GOT3 (cell line): ENCODE data around the gene KISS1R.
A peak's percentile ranks its signal among the peaks of the same experiment; 100 is the strongest.
"Not testable (repeated sequence)": the region's sequence is repeated elsewhere in the genome, so short reads cannot be mapped to it uniquely, and the experiment has no call there.

Experiments used
- DNase-seq: peaks from one replicate; lab custom pipeline; 2025; ENCODE audit warnings: mixed read lengths; lab: John Stamatoyannopoulos, UW

KISS1R gene

DNA sequence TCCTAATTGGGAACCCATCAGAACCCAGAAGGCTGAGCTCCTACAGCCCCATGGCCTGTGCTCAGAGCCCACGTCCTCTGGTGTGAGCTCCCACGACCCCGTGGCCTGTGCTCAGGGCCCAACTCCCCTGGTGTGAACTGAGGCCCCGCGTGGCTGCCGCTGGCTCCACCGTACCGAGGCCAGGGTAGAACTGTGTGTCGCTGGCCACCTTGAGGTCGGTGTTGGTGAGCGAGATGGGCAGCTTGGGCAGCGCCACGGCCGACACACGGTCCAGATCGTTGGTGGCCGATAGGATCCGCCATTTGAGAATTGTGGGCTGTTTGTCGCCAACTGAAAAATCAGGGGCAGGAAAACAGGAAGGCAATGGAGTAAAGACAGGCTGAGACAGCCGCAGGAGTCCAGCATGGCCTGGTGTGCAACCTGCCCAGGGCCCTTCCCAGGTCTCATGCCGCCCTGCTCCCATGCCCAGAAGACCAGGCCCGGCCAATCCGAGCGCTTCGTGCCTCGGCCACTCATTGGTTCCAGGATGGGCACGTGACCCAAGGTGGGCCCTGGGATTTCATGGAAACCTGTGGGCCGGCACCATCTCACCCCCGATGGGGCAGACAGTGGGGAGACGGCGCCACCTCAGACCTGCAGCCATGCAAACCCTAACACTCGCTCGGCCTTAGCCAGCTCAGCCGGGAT, 35.6 kb upstream of the KISS1R start:
- no peak for DNase-seq

DNA sequence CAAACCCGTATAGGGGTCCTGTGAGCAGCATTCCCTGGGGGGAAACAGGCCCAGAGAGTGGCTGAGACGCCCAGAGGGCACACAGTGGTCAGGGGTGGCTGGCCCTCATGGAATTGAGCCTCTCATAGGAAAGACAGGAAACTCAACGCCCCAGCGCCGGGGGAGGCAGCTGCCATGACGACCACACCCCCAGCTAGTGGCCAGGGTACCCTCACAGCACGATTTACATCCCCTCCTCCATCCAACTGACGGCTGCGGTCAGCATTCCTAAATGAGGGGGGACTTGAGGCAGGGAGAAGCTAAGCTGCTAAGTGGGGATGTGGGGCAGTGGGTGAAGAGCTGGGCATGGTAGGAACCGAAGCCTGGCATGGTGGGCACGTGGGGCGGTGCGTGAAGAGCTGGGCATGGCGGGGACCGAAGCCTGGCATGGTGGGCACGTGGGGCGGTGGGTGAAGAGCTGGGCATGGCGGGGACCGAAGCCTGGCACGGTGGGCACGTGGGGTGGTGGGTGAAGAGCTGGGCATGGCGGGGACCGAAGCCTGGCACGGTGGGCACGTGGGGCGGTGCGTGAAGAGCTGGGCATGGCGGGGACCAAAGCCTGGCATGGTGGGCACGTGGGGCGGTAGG, 34.1 kb upstream of the KISS1R start:
- DNase-seq = no peak

DNA sequence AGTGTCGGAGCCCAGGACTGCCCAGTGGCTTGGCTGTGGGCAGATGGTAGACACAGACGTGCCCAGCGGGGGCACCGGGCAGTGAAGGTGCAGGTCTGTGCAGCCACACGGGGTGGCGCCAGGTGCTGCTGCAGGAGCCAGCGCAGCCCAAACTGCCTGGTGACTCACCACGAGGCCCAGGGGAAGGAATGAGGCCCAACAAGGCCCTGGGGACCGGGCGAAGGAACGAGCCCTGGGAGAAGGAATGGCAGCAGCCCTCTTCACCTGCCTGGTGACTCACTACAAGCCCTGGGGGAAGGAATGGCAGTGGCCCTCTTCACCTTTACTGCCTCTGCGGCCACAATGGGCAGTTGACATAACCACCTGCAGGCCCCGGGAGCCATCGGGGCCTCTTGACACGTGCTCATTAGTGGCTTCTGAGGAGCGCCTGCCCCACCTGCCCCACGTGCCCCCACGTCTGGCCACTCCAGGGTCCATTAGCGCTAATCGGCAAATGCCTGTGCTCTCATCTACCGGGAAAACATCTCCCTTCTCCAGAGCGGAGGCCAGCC, 33.4 kb upstream of the KISS1R start:
- no peak for DNase-seq

DNA sequence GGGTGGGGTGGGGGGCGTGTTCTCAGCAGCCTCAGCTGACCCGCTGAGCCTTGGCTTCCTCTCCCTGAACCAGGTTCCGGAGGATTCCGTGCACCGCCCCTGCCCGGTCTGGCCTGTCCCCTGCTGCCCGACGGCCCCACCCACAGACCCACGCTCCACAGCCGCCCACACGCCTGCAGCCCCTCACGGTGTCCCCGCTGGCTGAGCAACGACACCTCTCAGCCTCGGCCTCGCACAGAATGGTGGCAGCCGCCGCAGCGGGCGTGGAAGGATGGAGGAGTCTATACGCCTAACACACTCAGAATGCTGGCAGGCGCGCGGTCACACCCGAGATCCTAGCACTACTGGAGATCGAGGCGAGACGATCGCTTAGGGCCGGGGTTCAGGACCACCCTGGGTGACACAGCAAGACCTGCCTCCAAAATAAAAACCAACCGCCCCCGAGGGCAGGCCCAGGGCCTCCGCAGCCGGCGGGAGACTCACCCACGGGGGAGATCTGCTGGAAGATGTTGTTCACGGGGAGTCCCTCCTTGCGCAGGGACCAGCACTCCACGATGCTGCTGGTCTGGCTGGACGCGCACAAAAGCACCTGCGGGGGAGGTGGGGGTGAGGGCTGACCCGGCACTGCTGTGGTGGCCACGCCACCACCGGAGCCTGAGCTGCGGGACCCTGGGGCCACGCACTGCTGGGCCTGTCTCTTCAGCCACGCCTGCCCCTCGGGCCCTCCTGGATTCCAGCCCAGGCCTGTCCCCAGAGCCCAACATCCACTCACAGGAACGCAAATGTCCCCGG, 32.5 kb upstream of the KISS1R start:
- no peak for DNase-seq

DNA sequence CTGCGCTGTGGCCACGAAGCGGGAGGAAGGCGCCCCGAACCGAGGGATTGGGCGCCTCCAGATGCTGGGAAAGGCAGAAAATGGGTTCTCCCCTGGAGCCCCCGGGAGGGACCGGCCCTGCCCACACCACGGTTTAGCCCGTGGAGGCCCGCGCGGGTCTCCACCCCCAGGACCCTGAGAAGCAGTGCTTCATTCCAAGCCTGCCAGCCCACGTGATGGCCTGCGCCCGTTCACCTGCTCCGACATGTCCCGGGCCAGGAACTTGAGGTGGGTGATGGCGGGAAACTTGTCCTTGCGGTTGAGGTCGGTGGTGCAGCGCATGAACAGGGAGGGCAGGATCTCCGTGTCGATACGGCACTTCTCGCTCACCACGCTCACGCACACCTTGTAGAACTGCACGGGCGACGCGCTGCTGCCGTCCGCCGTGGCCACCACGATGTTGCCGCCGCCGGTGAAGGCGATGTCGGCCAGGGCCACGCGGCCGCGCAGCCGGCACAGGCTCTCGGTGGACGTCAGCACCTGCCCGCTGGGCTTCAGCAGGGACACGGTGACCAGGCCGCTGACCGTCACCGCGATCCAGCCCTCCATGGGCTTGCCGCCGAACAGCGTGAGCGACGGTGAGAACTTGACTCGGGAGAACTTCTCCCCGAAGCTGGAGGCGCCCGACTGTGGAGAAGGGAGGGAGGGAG, 31.5 kb upstream of the KISS1R start:
- no peak for DNase-seq

DNA sequence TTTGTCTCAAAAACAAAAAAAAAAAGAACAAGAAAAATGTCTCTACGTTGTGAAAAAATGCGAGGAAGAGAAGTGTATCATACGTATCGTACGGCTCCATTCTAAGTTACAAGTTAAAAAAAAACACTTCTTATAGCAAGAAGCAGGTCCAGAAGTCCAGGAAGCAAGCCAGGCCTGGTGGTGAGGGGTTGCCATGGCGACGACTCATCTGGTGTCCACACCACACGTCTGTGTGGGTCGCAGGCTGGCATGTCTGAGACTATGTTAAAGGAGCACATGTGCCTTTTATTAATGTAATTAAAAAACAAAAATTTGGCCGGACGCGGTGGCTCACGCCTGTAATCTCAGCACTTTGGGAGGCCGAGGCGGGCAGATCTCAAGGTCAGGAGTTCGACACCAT, 30.1 kb upstream of the KISS1R start:
- DNase-seq = no peak

DNA sequence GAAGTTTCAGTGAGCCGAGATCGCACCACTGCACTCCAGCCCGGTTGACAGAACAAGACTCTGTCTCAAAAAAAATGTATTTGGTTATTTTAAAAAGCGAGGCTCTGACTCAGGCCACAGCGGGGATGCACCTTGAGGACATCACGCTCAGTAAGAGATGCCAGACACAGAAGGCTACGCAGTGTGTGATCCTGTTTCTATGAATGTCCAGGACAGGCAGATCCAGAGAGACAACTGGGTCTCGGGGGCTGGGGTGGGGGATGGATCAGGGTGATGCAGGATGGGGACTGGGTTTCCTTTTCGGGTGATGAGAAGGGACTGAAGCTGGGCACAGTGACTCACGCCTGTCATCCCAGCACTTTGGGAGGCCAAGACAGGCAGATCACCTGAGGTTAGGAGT, 29.5 kb upstream of the KISS1R start:
- DNase-seq = no peak

DNA sequence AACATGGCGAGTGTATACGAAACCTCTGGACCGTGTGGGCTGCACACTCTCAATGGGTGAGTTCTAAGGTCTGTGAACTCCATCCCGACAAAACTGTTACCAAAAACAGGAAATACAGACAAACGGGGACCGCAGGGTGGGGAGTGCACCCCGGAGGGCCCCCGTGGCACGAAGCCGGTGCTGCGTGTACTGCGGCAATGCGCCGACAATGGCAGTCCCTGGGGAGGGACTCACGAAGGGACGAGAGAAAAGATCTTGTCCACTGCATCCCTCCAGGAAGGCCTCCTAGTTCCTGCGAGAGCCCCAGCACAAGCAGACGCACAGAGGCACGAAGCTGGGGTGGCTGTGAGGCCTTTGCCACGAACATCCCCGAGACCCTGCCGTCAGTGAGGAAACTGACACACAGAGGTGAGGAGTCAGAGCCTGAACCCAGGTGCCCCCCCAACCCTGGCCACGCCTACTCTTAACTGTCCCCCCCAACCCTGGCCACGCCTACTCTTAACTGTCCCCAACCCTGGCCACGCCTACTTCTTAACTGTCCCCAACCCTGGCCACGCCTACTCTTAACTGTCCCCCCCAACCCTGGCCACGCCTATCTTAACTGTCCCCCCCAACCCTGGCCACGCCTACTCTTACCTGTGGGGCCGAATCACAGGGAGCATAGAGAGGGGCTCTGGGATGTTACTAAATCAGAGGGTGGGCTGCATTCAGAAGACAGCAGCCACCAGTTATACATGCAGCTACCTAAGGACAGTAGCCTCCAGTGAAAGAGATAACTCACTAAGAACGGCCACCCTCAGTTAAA, 28.4 kb upstream of the KISS1R start:
- DNase-seq = no peak

DNA sequence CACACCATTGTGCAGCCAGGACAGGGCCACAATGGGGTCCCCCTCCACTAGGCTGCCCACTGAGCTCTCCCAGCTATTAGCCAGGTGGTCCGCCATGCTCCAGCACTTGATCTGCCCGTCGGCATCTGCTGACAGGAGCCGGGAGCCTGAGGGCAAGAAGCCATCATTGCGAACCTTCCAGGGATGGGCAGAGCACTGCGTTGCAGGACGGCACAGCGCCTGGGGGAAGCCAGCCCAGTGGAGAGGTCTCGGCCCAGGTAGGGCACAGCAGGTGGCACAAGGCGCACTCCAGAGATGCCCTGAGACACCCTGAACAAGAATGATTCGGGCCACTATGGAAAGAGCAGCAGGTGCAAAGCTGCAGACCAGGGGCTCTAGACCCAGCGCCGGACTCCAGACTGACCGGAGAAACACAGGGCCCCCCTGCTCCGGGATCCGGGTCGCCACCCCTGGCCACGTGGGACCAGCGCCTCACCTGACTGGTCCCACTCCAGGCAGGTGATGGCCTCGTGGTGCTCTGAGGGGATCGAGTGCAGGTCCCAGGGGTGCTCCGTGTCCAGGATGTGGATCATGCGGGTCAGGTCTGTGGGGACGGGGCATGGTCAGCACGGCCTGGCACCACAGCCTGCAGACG, 27.4 kb upstream of the KISS1R start:
- DNase-seq = no peak

DNA sequence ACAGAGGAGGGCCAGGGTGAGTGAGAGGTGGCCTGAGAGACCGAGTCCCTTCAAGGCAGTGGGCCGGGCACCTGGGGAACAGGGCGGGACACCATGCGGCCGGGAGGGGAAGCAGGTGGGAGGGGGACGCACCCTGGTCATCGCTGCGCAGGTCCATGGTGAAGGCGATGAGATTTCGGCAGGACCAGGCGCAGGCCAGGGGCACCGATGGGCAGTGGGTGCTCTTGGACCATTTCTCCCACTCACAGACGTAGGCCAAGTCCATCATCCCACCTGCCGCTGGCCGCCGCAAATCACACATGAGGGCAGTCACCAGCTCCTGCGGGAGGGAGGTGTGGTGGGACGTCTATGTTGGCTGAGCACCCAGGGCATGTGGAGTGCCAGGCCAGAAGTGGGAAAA, 26.3 kb upstream of the KISS1R start:
- no peak for DNase-seq

DNA sequence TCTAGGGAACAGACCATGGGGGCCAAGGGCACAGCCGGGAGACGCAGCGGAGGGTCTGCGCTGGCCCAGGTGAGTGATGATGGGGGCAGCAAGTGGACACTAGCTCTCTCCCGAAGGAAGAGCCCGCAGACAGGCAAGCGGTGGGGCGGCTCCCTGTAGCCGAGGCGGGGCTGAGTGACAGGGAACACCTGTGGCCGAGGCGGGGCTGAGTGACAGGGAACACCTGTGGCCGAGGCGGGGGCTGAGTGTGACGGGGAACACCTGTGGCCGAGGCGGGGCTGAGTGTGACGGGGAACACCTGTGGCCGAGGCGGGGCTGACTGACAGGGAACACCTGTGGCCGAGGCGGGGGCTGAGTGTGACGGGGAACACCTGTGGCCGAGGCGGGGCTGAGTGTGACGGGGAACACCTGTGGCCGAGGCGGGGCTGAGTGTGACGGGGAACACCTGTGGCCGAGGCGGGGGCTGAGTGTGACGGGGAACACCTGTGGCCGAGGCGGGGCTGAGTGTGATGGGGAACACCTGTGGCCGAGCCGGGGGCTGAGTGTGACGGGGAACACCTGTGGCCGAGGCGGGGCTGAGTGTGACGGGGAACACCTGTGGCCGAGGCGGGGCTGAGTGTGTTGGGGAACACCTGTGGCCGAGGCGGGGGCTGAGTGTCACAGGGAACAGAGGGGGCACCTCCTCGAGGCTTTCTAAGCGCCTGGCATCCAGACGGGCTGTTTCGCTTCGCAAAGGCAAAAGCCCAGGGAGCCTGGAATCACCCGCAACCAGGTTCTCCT, 25.5 kb upstream of the KISS1R start:
- DNase-seq = not testable (repeated sequence)

DNA sequence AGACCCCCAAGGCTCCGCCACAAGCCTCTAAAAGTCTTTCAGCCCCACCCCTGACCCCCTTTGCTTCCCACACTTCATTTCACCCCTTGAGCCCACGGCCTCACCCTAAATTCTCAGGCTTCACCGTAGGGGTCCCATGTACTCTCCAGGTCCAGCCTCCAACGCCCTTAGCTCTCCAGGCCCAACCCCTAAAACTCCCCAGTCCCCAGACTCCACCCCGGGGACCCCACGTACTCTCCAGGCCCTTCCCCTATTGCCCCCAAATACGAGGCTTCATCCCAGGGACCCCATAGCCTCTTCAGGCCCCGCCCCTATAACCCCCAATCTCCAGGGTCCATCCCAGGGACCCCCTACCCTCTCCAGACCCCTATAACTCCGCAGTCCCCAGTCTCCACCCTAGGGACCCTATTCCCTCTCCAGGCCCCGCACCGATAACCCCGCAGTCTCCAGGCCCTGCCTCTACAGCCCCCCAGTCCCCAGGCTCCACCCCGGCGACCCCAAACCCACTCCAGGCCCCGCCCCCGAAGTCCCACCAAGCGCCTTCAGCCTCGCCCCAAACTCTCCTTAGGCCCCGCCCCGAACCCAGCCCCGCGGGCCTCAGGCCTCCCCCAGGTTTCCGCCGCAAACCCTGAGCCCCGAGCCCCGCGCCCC, 24.8 kb upstream of the KISS1R start:
- DNase-seq = no peak

DNA sequence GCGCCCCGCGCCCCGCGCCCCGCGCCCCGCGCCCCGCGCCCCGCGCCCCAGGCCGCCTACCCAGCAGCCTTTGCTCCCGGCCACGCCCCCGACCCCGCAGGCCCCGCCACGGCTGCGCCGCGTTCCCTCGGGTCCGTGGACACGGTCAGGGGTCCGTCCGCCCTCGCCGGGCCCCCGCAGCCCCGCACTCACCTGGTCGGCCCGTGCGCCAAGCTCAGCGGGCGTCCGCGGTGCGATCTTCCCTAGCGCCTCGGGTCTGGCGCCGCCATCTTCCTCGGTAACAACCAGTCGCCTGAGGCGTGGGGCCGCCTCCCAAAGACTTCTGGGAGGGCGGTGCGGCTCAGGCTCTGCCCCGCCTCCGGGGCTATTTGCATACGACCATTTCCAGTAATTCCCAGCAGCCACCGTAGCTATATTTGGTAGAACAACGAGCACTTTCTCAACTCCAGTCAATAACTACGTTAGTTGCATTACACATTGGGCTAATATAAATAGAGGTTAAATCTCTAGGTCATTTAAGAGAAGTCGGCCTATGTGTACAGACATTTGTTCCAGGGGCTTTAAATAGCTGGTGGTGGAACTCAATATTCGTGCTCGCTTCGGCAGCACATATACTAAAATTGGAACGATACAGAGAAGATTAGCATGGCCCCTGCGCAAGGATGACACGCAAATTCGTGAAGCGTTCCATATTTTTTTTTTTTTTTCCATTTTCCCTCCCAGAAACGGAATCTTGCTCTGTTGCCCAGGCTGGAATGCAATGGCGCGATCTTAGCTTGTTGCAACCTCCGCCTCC, 24.0 kb upstream of the KISS1R start, which contains the start of the genes MED16 and RNU6-9:
MED16 (minus strand) TSS at position 294 of the 796 bp plus-strand sequence. CDS start 2,056 bp downstream, outside the sequence.
RNU6-9 (plus strand) TSS at position 591 of the 796 bp plus-strand sequence.
- DNase-seq = peak; percentile 69

DNA sequence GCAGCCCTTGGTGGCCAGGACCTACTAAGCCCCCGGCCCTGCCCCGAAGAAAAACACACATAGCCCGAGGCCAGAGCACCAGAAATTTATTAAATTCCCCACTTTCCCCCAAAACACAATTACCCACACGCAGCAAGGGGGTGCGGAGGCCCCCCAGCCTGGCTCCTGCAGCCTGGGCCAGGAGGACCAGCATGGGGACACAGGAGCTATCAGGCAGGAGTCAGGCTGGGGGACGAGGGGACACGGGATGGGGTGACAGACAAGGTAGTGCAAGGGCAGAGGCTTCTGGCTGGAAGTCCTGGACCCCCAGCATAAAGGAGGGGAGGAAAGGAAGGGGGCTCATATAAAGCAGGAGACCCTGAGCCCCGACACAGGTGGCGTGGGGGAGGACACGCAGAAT, 20.7 kb upstream of the KISS1R start:
- no peak for DNase-seq

DNA sequence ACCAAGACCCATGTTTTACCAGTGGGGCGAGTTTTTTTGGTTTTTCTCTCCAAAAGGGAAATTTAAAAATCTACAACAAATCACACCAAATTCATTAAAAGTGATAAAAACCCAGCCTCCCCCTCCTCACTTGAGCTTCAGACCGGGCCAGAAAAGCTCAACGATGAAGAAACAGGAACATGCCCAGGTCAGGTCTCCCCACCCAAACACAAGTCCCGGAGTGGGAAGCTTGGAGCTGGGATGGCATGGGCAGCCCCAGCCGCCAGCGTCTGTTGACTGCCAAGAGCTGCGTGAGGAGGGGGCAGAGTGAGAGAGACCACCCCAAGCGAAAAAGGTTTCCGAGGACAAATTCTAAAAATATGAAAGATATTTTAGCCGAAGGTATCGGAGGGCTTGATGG, 20.1 kb upstream of the KISS1R start:
- DNase-seq = no peak

DNA sequence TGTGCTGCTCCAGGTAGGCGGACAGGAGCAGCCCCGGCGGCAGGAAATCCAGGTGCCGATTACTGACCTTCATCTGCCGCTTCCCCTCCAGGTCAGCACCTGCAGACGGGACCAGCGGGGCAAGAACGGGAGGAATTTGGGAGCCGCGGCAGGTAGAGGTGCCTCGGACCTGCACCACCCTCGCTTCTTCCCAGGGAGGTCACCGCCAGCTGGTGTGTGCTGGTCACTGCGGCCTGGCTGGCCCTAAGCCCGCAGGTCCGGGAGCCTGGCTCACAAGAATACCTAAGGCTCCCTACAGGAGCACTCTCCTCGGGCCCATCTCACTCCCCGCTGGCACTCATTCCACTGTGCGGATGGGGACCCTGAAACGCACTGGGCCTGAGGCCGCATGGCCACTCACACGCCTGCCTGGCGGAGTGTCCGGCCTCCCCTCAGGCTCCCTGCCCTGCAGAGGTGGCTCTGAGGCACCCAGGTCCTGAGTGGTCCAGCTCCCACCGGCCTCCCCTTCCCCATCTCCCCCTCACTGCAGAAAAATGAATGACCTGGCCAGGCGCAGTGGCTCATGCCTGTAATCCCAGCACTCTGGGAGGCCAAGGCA, 19.6 kb upstream of the KISS1R start:
- no peak for DNase-seq

DNA sequence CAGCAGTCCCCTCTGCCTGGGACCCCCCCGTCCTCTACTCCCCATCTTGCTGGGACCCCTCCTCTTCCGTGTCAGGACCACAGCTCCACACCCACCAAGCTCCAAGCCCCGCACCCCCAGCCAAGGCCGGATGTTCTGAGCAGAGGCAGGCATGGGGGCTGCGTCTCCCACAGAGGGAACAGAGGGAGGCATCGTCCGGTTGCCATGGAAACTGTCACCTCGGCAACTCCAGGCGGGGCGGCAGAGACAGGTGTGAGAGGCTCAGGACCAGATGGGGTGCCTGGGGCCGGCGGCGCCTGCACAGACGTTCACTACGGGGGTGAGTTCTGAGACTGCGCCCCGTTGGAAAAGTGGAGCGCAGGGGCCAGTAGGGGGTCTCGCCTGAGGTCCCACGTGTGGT, 18.5 kb upstream of the KISS1R start:
- no peak for DNase-seq
